Common myeloid progenitor, CD34-positive (primary cell): ENCODE measurements around the gene FLII.
"Not testable (repeated sequence)": the region's sequence is repeated elsewhere in the genome, so short reads cannot be mapped to it uniquely, and the experiment has no call there.

Source experiments
- CTCF ChIA-PET: fragments of 350-600 bp; sonication (Branson Sonifier 250); formaldehyde crosslinking; loops from one replicate; lab custom pipeline; 2021; ENCODE audit warnings: antibody characterized with exemption; lab: Charles Lee
- POLR2A ChIA-PET: fragments of 350-600 bp; sonication (Branson Sonifier 250); formaldehyde crosslinking; loops from one replicate; lab custom pipeline; 2021; ENCODE audit warnings: antibody characterized with exemption; lab: Charles Lee
- DNase-seq, 3 donors: peaks; one replicate each; pipeline versions ENCODE4 v3.0.0 to v3.0.0-alpha.2; 2013
- H3K27ac ChIP-seq, 2 experiments: 1 replicate in 1 of 2; 2 replicates in 1 of 2; pipeline ENCODE4 v1.7.0; 2013; ENCODE audit warnings: inconsistent platforms in 2 of 2, low read length in 2 of 2, mild to moderate bottlenecking in 2 of 2, low read depth in 1 of 2, moderate library complexity in 1 of 2; ENCODE audit not compliant: severe bottlenecking in 2 of 2, insufficient read depth in 1 of 2, poor library complexity in 1 of 2
- H3K27me3 ChIP-seq, 5 experiments: replicated peaks in 2 of 5; 1 replicate in 3 of 5; 2 replicates in 2 of 5; pipeline versions ENCODE4 v1.6.1 to v1.7.0; 2013; ENCODE audit warnings: low read length in 4 of 5, mild to moderate bottlenecking in 2 of 5, moderate library complexity in 2 of 5, inconsistent platforms in 1 of 5; ENCODE audit not compliant: insufficient read depth in 5 of 5, control insufficient read depth in 4 of 5
- H3K36me3 ChIP-seq, 4 experiments: 1 replicate in 2 of 4; 2 replicates in 2 of 4; pipeline versions ENCODE4 v1.6.1 to v1.7.0; 2013; ENCODE audit warnings: low read length in 3 of 4, control low read depth in 1 of 4, mild to moderate bottlenecking in 1 of 4; ENCODE audit not compliant: control insufficient read depth in 4 of 4, insufficient read depth in 4 of 4
- H3K4me1 ChIP-seq, 4 experiments: 1 replicate in 3 of 4; 2 replicates in 1 of 4; pipeline versions ENCODE4 v1.6.1 to v1.7.1; 2013; ENCODE audit warnings: low read length in 3 of 4, mild to moderate bottlenecking in 3 of 4, control low read depth in 1 of 4, inconsistent platforms in 1 of 4, moderate library complexity in 1 of 4; ENCODE audit not compliant: control insufficient read depth in 4 of 4, insufficient read depth in 4 of 4; ENCODE audit errors: control extremely low read depth in 1 of 4
- H3K4me3 ChIP-seq, 7 experiments: 1 replicate in 4 of 7; 2 replicates in 3 of 7; pipeline versions ENCODE4 v1.5.1 to v1.7.0; 2013; ENCODE audit warnings: mild to moderate bottlenecking in 7 of 7, low read length in 6 of 7, moderate library complexity in 6 of 7, inconsistent platforms in 2 of 7, low read depth in 2 of 7, control low read depth in 1 of 7; ENCODE audit not compliant: insufficient read depth in 4 of 7, control insufficient read depth in 1 of 7; ENCODE audit errors: extremely low read depth in 1 of 7
- H3K9me3 ChIP-seq, 5 experiments: 1 replicate in 4 of 5; 2 replicates in 1 of 5; pipeline versions ENCODE4 v1.6.1 to v1.7.1; 2013; ENCODE audit warnings: low read length in 4 of 5, mild to moderate bottlenecking in 2 of 5, inconsistent platforms in 1 of 5, low read depth in 1 of 5, moderate library complexity in 1 of 5; ENCODE audit not compliant: control insufficient read depth in 4 of 5, insufficient read depth in 2 of 5; ENCODE audit errors: control extremely low read depth in 1 of 5
- WGBS: methylation state at CpG from one replicate; pipeline ENCODE4 v1.1.5; 2013; ENCODE audit not compliant: insufficient coverage; 5-methylcytosine and 5-hydroxymethylcytosine counted together

The FLII gene

GRCh38 chr17:18225121-18225641 lies 33.4 kb downstream of the FLII start, which contains the start of gene LLGL1:
Gene LLGL1 (plus strand): TSS chr17:18225635. CDS start chr17:18225683, 48 bp downstream.
- H3K9me3 ChIP-seq: no peaks in the 10 kb centered on the region
- peaks cover 0 to 18% (median 17%) of the 10 kb centered on the region in 4 experiments for H3K4me1 ChIP-seq
- peak; percentile 94 to 97 (median 97) for DNase-seq
- H3K36me3 ChIP-seq: no peaks in the 10 kb centered on the region
- peak within 1 kb of the TSS in 1 of 2 experiments; percentile 74 for H3K27ac ChIP-seq
- WGBS: under 1% methylated on average over 40 of the region's 60 CpGs
- no peaks in the 10 kb centered on the region for H3K27me3 ChIP-seq
- peak within 1 kb of the TSS; percentile 40 to 86 (median 82) for H3K4me3 ChIP-seq
- ChIA-PET POLR2A (no interaction called here), CTCF (interaction anchor here (0.9 to 1.0 kb wide), 2 partner anchors 8 to 80 kb away, joined by 3 read pairs; no protein-coding TSS in a partner anchor)

GRCh38 chr17:18224387-18225120 lies 34.0 kb downstream of the FLII start:
- DNase-seq: no peak
- POLR2A ChIA-PET: no interaction called here
- WGBS: 69% methylated on average over 21 of the region's 23 CpGs
- CTCF ChIA-PET: interaction anchor here (0.8 to 1.8 kb wide), 4 partner anchors 8 to 80 kb away, joined by 3 to 7 read pairs (median 3); partner anchors contain the start of gene ALKBH5
- no peaks in the 10 kb centered on the region for H3K27me3 ChIP-seq
- no peaks in the 10 kb centered on the region for H3K9me3 ChIP-seq
- no peaks in the 10 kb centered on the region for H3K36me3 ChIP-seq
- no peak overlapping the region for H3K27ac ChIP-seq
- H3K4me1 ChIP-seq: peaks cover 0 to 18% (median 17%) of the 10 kb centered on the region in 4 experiments
- peak overlapping the region in 6 of 7 experiments; percentile 29 to 69 (median 60) for H3K4me3 ChIP-seq

- 86% methylated on average over 4 of the region's 4 CpGs for WGBS
- H3K9me3 ChIP-seq: no peaks in the 10 kb centered on the region
- DNase-seq: no peak
- H3K36me3 ChIP-seq: no peaks in the 10 kb centered on the region
- H3K4me3 ChIP-seq: no peak overlapping the region
- no peak overlapping the region for H3K27ac ChIP-seq
- H3K27me3 ChIP-seq: no peaks in the 10 kb centered on the region
- ChIA-PET POLR2A (no interaction called here), CTCF (interaction anchor here (0.8 to 1.8 kb wide), 4 partner anchors 15 to 79 kb away, joined by 3 to 7 read pairs (median 3); partner anchors contain the start of gene ALKBH5)
- H3K4me1 ChIP-seq: peaks cover 0 to 18% (median 17%) of the 10 kb centered on the region in 4 experiments
Observed at GRCh38 chr17:18224053-18224386, 34.5 kb downstream of the FLII start.

- no peak overlapping the region for H3K27ac ChIP-seq
- H3K27me3 ChIP-seq: no peaks in the 10 kb centered on the region
- no peaks in the 10 kb centered on the region for H3K36me3 ChIP-seq
- H3K4me3 ChIP-seq: no peak overlapping the region
- 6% methylated on average over 2 of the region's 4 CpGs for WGBS
- POLR2A ChIA-PET: no interaction called here
- H3K9me3 ChIP-seq: no peaks in the 10 kb centered on the region
- DNase-seq: no peak
- H3K4me1 ChIP-seq: peaks cover 0 to 2% (median under 1%) of the 10 kb centered on the region in 4 experiments
- CTCF ChIA-PET: interaction anchor here (0.7 to 2.1 kb wide), 5 partner anchors 10 to 78 kb away, joined by 3 to 6 read pairs (median 4); no protein-coding TSS in a partner anchor
Observed at GRCh38 chr17:18218756-18219415, 39.7 kb downstream of the FLII start.

GRCh38 chr17:18217412-18218015 lies 41.0 kb downstream of the FLII start:
- Histone ChIP-seq H3K9me3 (no peaks in the 10 kb centered on the region), H3K4me3 (no peak overlapping the region), H3K4me1 (peaks cover 0 to 2% (median 0%) of the 10 kb centered on the region in 4 experiments), H3K27ac (no peak overlapping the region), H3K36me3 (no peaks in the 10 kb centered on the region), H3K27me3 (no peaks in the 10 kb centered on the region)
- ChIA-PET POLR2A (no interaction called here), CTCF (interaction anchor here (1.1 to 3.2 kb wide), 5 partner anchors 8 to 77 kb away, joined by 3 to 18 read pairs (median 6); partner anchors contain the start of gene LLGL1)
- peak; percentile 39 to 72 (median 63) for DNase-seq
- WGBS: 25% methylated on average over 5 of the region's 6 CpGs

GRCh38 chr17:18216906-18217305 lies 41.6 kb downstream of the FLII start:
- H3K27ac ChIP-seq, H3K4me1 ChIP-seq, H3K27me3 ChIP-seq, POLR2A ChIA-PET, H3K4me3 ChIP-seq, H3K36me3 ChIP-seq, H3K9me3 ChIP-seq, DNase-seq: not testable (repeated sequence)
- CTCF ChIA-PET: interaction anchor here (1.1 to 3.2 kb wide), 5 partner anchors 8 to 76 kb away, joined by 3 to 18 read pairs (median 6); partner anchors contain the start of gene LLGL1
- 96% methylated on average over 10 of the region's 11 CpGs for WGBS
